ENCODE results near the gene LPIN2. TPM values are rescaled to one million over a fixed set of nuclear protein-coding genes. Genes with fewer than 3 reads are reported as not detected.

The LPIN2 gene
- total and polyA plus RNA-seq, 12 donors: 1.9 to 15.9 (median 7.6) TPM

GRCh38 chr18:2994020-2994589 lies 18.8 kb downstream of the LPIN2 start:
- TF ChIP-seq CTCF (IDR thresholded peaks at IDR 0.05): no peak
- H3K4me1 ChIP-seq: peaks cover 2 to 48% (median 25%) of the 10 kb centered on the region in 9 donors
- H3K27ac ChIP-seq: no peak overlapping the region
- DNase-seq (no peak), ATAC-seq (no peak)
- 85 to 95% methylated on average over 2 of the region's 2 CpGs for WGBS, 2 donors
- H3K9me3 ChIP-seq: no peaks in the 10 kb centered on the region
- H3K36me3 ChIP-seq: no peaks in the 10 kb centered on the region
- intact Hi-C loops (cut with DNase I): loop anchor here in 1 of 10 donors (2.0 kb wide), 1 partner anchor 69 kb away; no protein-coding TSS in a partner anchor
- no peak overlapping the region for H3K4me3 ChIP-seq
- no peaks in the 10 kb centered on the region for H3K27me3 ChIP-seq

GRCh38 chr18:2992995-2993877 lies 19.7 kb downstream of the LPIN2 start:
- 92 to 95% methylated on average over 6 of the region's 6 CpGs for WGBS, 2 donors
- intact Hi-C loops (cut with DNase I): no loop called here
- ATAC-seq: no peak

GRCh38 chr18:2990956-2991640 lies 21.8 kb downstream of the LPIN2 start:
- no peak for TF ChIP-seq CTCF (IDR thresholded peaks at IDR 0.05)
- WGBS, 2 donors: 73 to 80% methylated on average over 4 of the region's 4 CpGs
- DNase-seq: no peak

More at GRCh38 chr18:2992995-2993877, 19.7 kb downstream of the LPIN2 start:
- no peak for TF ChIP-seq CTCF (IDR thresholded peaks at IDR 0.05)
- Histone ChIP-seq H3K27me3 (no peaks in the 10 kb centered on the region), H3K4me3 (no peak overlapping the region), H3K4me1 (peaks cover 0 to 44% (median 17%) of the 10 kb centered on the region in 9 donors), H3K9me3 (no peaks in the 10 kb centered on the region), H3K36me3 (no peaks in the 10 kb centered on the region), H3K27ac (no peak overlapping the region)
- no peak for DNase-seq

More at GRCh38 chr18:2990956-2991640, 21.8 kb downstream of the LPIN2 start:
- no peak for ATAC-seq
- Histone ChIP-seq H3K36me3 (no peaks in the 10 kb centered on the region), H3K27ac (no peak overlapping the region), H3K4me3 (no peak overlapping the region), H3K27me3 (no peaks in the 10 kb centered on the region), H3K4me1 (peaks cover 0 to 37% (median 7%) of the 10 kb centered on the region in 9 donors), H3K9me3 (no peaks in the 10 kb centered on the region)
- intact Hi-C loops (cut with DNase I): no loop called here
